ENCODE measurements around the gene MUC6. TPM values are rescaled to one million over a fixed set of nuclear protein-coding genes. Genes with fewer than 3 reads are reported as not detected.

The MUC6 gene
- total RNA-seq, 1 experiment from 2014 or later, result not detected

DNA sequence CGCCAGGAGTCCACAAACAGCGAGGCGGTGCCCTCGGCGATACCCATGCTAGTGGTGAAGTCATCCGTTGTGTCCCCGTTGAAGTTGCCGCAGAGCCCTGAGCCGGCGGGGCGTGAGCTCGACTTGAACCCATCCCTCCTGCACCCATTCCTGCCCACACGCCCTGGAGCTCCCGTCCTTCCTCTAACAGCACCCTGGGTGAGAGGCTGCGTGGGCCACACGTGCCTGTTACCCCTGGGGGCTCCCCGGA lies 8.3 kb downstream of the MUC6 start:
- no TSS peak for BruUV-seq (replicated peaks)
- Histone ChIP-seq H3K36me3 (ENCODE audit: insufficient read depth, low read length, poor library complexity, severe bottlenecking) (no peaks in the 10 kb centered on the region), H3K27ac (ENCODE audit: low read depth, low read length, poor library complexity, severe bottlenecking) (no peak overlapping the region), H3K9me3 (ENCODE audit: low read depth, low read length, poor library complexity, severe bottlenecking) (no peaks in the 10 kb centered on the region), H3K27me3 (replicated peaks; ENCODE audit: insufficient read depth, low read depth, low read length, poor library complexity) (no peaks in the 10 kb centered on the region), H3K4me3 (ENCODE audit: low read depth, low read length, poor library complexity, severe bottlenecking) (no peak overlapping the region), H3K4me1 (ENCODE audit: insufficient read depth, low read length, poor library complexity, severe bottlenecking) (no peaks in the 10 kb centered on the region)
- ChIA-PET POLR2A (ENCODE audit: low non-redundant PET) (no interaction called here), CTCF (no interaction called here)
- TF ChIP-seq, protein P1, sequence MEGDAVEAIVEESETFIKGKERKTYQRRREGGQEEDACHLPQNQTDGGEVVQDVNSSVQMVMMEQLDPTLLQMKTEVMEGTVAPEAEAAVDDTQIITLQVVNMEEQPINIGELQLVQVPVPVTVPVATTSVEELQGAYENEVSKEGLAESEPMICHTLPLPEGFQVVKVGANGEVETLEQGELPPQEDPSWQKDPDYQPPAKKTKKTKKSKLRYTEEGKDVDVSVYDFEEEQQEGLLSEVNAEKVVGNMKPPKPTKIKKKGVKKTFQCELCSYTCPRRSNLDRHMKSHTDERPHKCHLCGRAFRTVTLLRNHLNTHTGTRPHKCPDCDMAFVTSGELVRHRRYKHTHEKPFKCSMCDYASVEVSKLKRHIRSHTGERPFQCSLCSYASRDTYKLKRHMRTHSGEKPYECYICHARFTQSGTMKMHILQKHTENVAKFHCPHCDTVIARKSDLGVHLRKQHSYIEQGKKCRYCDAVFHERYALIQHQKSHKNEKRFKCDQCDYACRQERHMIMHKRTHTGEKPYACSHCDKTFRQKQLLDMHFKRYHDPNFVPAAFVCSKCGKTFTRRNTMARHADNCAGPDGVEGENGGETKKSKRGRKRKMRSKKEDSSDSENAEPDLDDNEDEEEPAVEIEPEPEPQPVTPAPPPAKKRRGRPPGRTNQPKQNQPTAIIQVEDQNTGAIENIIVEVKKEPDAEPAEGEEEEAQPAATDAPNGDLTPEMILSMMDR (conservative IDR thresholded peaks at IDR 0.05; ENCODE audit: low read depth, low read length), result no peak
- TF ChIP-seq EZH2 (IDR thresholded peaks at IDR 0.05; ENCODE audit: borderline replicate concordance, low read depth, low read length, poor library complexity, severe bottlenecking), result no peak
- intact Hi-C loops (cut with micrococcal nuclease; ENCODE audit: unreplicated experiment), result no loop called here
- DNase-seq (ENCODE audit: low spot score), result no peak

GRCh38 chr11:1027483-1028290 lies 8.8 kb downstream of the MUC6 start:
- ChIA-PET POLR2A (ENCODE audit: low non-redundant PET) (no interaction called here), CTCF (no interaction called here)
- Histone ChIP-seq H3K9me3 (ENCODE audit: low read depth, low read length, poor library complexity, severe bottlenecking) (no peaks in the 10 kb centered on the region), H3K27ac (ENCODE audit: low read depth, low read length, poor library complexity, severe bottlenecking) (no peak overlapping the region), H3K36me3 (ENCODE audit: insufficient read depth, low read length, poor library complexity, severe bottlenecking) (no peaks in the 10 kb centered on the region), H3K4me3 (ENCODE audit: low read depth, low read length, poor library complexity, severe bottlenecking) (no peak overlapping the region), H3K27me3 (replicated peaks; ENCODE audit: insufficient read depth, low read depth, low read length, poor library complexity) (no peaks in the 10 kb centered on the region), H3K4me1 (ENCODE audit: insufficient read depth, low read length, poor library complexity, severe bottlenecking) (no peaks in the 10 kb centered on the region)
- intact Hi-C loops (cut with micrococcal nuclease; ENCODE audit: unreplicated experiment), result no loop called here
- BruUV-seq (replicated peaks), result no TSS peak
- DNase-seq (ENCODE audit: low spot score), result no peak
- TF ChIP-seq, protein P1 (conservative IDR thresholded peaks at IDR 0.05; ENCODE audit: low read depth, low read length), result no peak
- no peak for TF ChIP-seq EZH2 (IDR thresholded peaks at IDR 0.05; ENCODE audit: borderline replicate concordance, low read depth, low read length, poor library complexity, severe bottlenecking)

DNA sequence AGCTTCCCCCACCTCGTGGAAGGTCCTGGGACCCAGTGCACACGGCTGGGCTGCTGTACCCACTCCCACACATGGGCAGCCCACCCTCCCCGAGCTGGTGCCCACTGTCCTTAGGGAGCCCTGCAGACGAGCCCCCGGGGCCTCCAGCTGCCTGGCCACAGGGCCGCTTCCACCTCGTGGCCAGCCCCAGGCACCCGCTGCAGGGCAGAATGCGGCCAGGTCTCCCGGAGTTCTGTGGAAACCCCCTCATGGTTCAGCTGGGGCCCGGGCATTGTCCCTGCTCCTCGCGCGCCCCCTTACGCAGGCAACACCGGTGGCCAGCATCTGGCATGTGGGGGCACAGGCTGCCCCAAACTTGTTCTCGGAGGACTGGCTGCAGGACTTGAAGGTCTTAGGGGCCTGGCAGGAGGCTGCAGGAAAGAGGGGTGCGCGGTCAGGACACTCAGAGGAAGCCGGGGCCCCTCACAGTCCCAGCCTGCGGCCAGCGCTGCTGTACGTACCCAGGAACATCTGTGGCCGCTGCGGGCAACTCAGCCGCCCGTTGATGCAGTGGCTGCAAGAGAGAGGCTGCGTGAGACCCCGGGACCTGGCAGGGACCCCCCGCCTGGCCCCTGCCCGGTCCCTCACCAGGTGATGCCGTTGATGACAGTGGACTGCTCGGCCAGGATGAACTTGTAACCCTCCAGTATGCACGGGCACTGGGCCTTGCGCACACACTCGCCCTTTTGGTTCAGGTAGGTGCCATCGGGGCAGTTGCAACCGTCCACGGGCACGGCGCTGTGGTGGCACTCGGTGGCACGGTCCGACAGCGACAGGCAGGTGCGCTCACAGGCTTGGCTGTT lies 9.7 kb downstream of the MUC6 start:
- Histone ChIP-seq H3K4me3 (ENCODE audit: low read depth, low read length, poor library complexity, severe bottlenecking) (no peak overlapping the region), H3K27ac (ENCODE audit: low read depth, low read length, poor library complexity, severe bottlenecking) (no peak overlapping the region), H3K27me3 (replicated peaks; ENCODE audit: insufficient read depth, low read depth, low read length, poor library complexity) (no peaks in the 10 kb centered on the region), H3K9me3 (ENCODE audit: low read depth, low read length, poor library complexity, severe bottlenecking) (no peaks in the 10 kb centered on the region), H3K4me1 (ENCODE audit: insufficient read depth, low read length, poor library complexity, severe bottlenecking) (no peaks in the 10 kb centered on the region), H3K36me3 (ENCODE audit: insufficient read depth, low read length, poor library complexity, severe bottlenecking) (no peaks in the 10 kb centered on the region)
- ChIA-PET POLR2A (ENCODE audit: low non-redundant PET) (no interaction called here), CTCF (no interaction called here)
- no peak for DNase-seq (ENCODE audit: low spot score)
- BruUV-seq (replicated peaks), result no TSS peak
- intact Hi-C loops (cut with micrococcal nuclease; ENCODE audit: unreplicated experiment), result no loop called here
- TF ChIP-seq, protein P1 (conservative IDR thresholded peaks at IDR 0.05; ENCODE audit: low read depth, low read length), result no peak
- TF ChIP-seq EZH2 (IDR thresholded peaks at IDR 0.05; ENCODE audit: borderline replicate concordance, low read depth, low read length, poor library complexity, severe bottlenecking), result no peak
